ENCODE measurements around the gene IQGAP2.
A peak's percentile ranks its signal among the peaks of the same experiment; 100 is the strongest.

The IQGAP2 gene

GRCh38 chr5:76732405-76733048 lies 329.4 kb downstream of the IQGAP2 start:
- H3K4me3 ChIP-seq (ENCODE audit: low read length, poor library complexity, severe bottlenecking), result no peak overlapping the region
- peaks cover 8% of the 10 kb centered on the region; the same call in 1 of the 2 replicates for H3F3A ChIP-seq (ENCODE audit: low read depth)
- peaks cover 36% of the 10 kb centered on the region for H3K79me2 ChIP-seq (ENCODE audit: insufficient read depth, low read length)
- H3K9me2 ChIP-seq (replicated peaks; ENCODE audit: low read depth, low read length), result no peaks in the 10 kb centered on the region
- no peaks in the 10 kb centered on the region for H4K20me1 ChIP-seq (ENCODE audit: insufficient read depth, low read length, poor library complexity, severe bottlenecking)
- H3K27me3 ChIP-seq (ENCODE audit: insufficient read depth, low read length, poor library complexity, severe bottlenecking), result no peaks in the 10 kb centered on the region
- peaks cover 20% of the 10 kb centered on the region for H3K4me1 ChIP-seq (ENCODE audit: insufficient read depth, low read length, poor library complexity, severe bottlenecking)
- no peak overlapping the region for H3K4me2 ChIP-seq (ENCODE audit: low read depth, low read length, poor library complexity, severe bottlenecking)
- TF ChIP-seq EZH2phosphoT487 (IDR thresholded peaks at IDR 0.05; ENCODE audit: borderline replicate concordance), result no peak
- TF ChIP-seq CTCF (conservative IDR thresholded peaks at IDR 0.05; ENCODE audit: low read length), result no peak
- H2AFZ ChIP-seq (ENCODE audit: low read length), result no peak overlapping the region
- H3K9ac ChIP-seq (ENCODE audit: low read depth, low read length, poor library complexity, severe bottlenecking), result no peak overlapping the region
- peaks cover 21% of the 10 kb centered on the region; the same call in 1 of the 2 replicates for H3K9me3 ChIP-seq (ENCODE audit: insufficient read depth, low read depth, low read length)
- peaks cover 61% of the 10 kb centered on the region for H3K36me3 ChIP-seq (ENCODE audit: insufficient read depth, low read length)

GRCh38 chr5:76733049-76733417 lies 329.9 kb downstream of the IQGAP2 start:
- peaks cover 31% of the 10 kb centered on the region for H3K79me2 ChIP-seq (ENCODE audit: insufficient read depth, low read length)
- peaks cover 61% of the 10 kb centered on the region for H3K36me3 ChIP-seq (ENCODE audit: insufficient read depth, low read length)
- no peak overlapping the region for H3K4me2 ChIP-seq (ENCODE audit: low read depth, low read length, poor library complexity, severe bottlenecking)
- no peaks in the 10 kb centered on the region for H3K27me3 ChIP-seq (ENCODE audit: insufficient read depth, low read length, poor library complexity, severe bottlenecking)
- H3K9me2 ChIP-seq (replicated peaks; ENCODE audit: low read depth, low read length), result no peaks in the 10 kb centered on the region
- no peak overlapping the region for H3K4me3 ChIP-seq (ENCODE audit: low read length, poor library complexity, severe bottlenecking)
- H3F3A ChIP-seq (ENCODE audit: low read depth), result peaks cover 8% of the 10 kb centered on the region; the same call in 1 of the 2 replicates
- H4K20me1 ChIP-seq (ENCODE audit: insufficient read depth, low read length, poor library complexity, severe bottlenecking), result no peaks in the 10 kb centered on the region
- no peak overlapping the region for H2AFZ ChIP-seq (ENCODE audit: low read length)
- H3K9me3 ChIP-seq (ENCODE audit: insufficient read depth, low read depth, low read length), result peaks cover 21% of the 10 kb centered on the region; the same call in 1 of the 2 replicates
- TF ChIP-seq CTCF (conservative IDR thresholded peaks at IDR 0.05; ENCODE audit: low read length) (no peak), EZH2phosphoT487 (IDR thresholded peaks at IDR 0.05; ENCODE audit: borderline replicate concordance) (no peak)
- H3K4me1 ChIP-seq (ENCODE audit: insufficient read depth, low read length, poor library complexity, severe bottlenecking), result peaks cover 25% of the 10 kb centered on the region
- no peak overlapping the region for H3K9ac ChIP-seq (ENCODE audit: low read depth, low read length, poor library complexity, severe bottlenecking)

- Histone ChIP-seq H3K79me2 (ENCODE audit: insufficient read depth, low read length) (peaks cover 2% of the 10 kb centered on the region), H2AFZ (ENCODE audit: low read length) (no peak overlapping the region), H3K4me3 (ENCODE audit: low read length, poor library complexity, severe bottlenecking) (no peak overlapping the region), H3K9ac (ENCODE audit: low read depth, low read length, poor library complexity, severe bottlenecking) (no peak overlapping the region), H3K27me3 (ENCODE audit: insufficient read depth, low read length, poor library complexity, severe bottlenecking) (no peaks in the 10 kb centered on the region), H3F3A (ENCODE audit: low read depth) (peaks cover 8% of the 10 kb centered on the region; the same call in 1 of the 2 replicates), H3K4me2 (ENCODE audit: low read depth, low read length, poor library complexity, severe bottlenecking) (peak overlapping the region; percentile 74), H3K4me1 (ENCODE audit: insufficient read depth, low read length, poor library complexity, severe bottlenecking) (peaks cover 40% of the 10 kb centered on the region), H3K9me2 (replicated peaks; ENCODE audit: low read depth, low read length) (no peaks in the 10 kb centered on the region), H3K9me3 (ENCODE audit: insufficient read depth, low read depth, low read length) (no peaks in the 10 kb centered on the region), H3K36me3 (ENCODE audit: insufficient read depth, low read length) (peaks cover 32% of the 10 kb centered on the region; the same call in 1 of the 2 replicates), H4K20me1 (ENCODE audit: insufficient read depth, low read length, poor library complexity, severe bottlenecking) (no peaks in the 10 kb centered on the region)
- TF ChIP-seq EZH2phosphoT487 (IDR thresholded peaks at IDR 0.05; ENCODE audit: borderline replicate concordance) (no peak), CTCF (conservative IDR thresholded peaks at IDR 0.05; ENCODE audit: low read length) (no peak; the same call in 1 of the 2 replicates)
Observed at GRCh38 chr5:76735762-76736545, 332.9 kb downstream of the IQGAP2 start.
